Activated CD8-positive, alpha-beta memory T cell treated with anti-CD3 and anti-CD28 coated beads for 36 hours (primary cell): Measurements from ENCODE around the gene ANK3. TPM values are rescaled to one million over a fixed set of nuclear protein-coding genes. Genes with fewer than 3 reads are reported as not detected.

Experiments
- CTCF ChIA-PET: fragments of 350-600 bp; sonication (Branson Sonifier 250); formaldehyde crosslinking; loops from one replicate; lab custom pipeline; 2021; ENCODE audit warnings: antibody characterized with exemption; lab: Charles Lee
- POLR2A ChIA-PET: fragments of 350-600 bp; sonication (Branson Sonifier 250); formaldehyde crosslinking; loops from one replicate; lab custom pipeline; 2021; ENCODE audit warnings: antibody characterized with exemption; lab: Charles Lee
- total RNA-seq, 2 experiments: library from RNA; stranded (reverse); gene quantifications; one replicate each; pipeline ENCODE4 v1.2.3, GENCODE V29; 2021

The ANK3 gene
- total RNA-seq, 2 experiments from 2014 or later = 6.2 to 7.9 TPM

DNA sequence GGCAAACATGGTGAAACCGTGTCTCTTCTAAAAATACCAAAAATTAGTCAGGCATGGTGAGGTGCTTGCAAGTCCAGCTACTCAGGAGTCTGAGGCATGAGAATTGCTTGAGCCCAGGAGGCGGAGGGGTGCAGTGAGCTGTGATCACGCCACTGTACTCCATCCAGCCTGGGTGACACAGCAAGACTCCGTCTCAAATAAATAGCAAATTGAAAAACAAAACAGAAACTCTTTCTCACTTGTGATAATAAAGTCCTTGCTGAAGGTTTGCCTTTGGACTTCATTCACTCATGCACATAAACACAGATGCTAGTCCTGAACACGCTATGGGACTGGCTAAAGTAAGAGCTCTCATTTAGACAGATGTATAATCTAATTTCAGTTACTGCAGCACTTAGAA, 37.6 kb downstream of the ANK3 start:
- ChIA-PET POLR2A (no interaction called here), CTCF (no interaction called here)

DNA sequence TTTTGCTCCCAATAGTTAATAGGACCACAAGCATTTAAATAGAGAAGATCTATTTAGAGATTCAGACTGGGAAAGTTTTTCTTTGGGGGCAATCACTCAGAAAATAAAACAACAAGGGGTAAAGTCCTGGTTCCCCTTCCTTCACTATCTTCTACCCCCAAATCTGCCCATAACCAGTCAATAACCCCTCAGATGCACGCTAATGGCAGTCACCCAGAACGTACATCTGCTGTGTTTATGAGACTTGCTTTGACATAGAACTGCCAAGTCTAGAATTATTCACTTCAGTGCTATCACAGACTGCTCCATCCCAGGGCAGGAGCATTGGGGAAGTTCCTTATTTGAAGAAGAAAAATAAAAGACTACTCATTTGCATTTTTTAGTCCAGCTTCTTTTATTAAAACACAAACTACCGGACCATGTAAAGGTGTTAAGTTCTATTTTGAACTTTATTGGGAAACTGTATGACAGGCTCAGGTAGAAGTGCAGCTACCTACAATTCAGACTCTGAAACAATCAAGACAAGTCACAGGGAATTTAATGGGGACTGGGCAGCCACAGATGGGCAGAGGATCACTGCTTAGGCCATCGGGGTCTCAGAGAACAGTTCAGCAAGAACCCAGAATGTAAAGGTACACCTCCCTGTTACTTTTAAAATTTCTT, 38.4 kb downstream of the ANK3 start:
- POLR2A ChIA-PET = no interaction called here
- CTCF ChIA-PET = no interaction called here

DNA sequence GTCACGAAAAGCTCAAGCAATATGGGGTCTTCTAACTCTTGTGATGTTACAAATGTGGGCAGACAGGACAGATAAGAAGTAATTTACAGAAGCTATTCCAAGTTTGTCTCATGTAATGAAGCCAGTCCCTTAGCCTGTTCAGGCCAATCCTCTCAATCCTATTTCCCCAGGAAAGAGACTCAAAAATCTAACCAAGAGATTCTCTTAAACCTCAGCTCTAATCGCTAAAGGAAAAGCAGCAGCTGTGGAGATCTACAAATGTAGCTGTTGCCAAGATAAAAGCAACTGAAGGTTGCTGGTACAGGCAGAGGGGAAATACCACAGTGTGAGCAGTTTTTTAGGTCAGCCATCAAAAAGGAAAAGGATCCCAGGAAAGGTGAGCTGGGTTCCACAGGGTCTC, 39.3 kb downstream of the ANK3 start:
- CTCF ChIA-PET = no interaction called here
- POLR2A ChIA-PET = no interaction called here

DNA sequence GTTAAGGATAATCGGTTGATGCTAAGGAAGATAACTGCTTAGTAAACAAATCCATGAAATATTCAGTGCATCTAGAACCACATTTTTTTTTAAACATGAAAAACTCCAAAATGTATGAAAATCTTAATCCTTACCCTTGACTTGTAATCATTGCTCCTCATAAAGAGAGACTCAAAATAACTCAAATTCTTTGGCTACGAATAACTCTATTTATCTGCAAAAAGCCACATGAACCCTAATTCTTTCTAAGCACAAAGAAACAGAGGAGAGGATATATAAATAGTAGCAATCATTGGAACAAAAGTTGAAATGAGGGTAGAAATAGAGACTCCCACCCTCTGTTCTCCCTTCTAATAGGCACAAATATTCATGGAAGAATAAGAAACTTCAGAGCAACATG, 40.2 kb downstream of the ANK3 start:
- POLR2A ChIA-PET = no interaction called here
- CTCF ChIA-PET = no interaction called here

DNA sequence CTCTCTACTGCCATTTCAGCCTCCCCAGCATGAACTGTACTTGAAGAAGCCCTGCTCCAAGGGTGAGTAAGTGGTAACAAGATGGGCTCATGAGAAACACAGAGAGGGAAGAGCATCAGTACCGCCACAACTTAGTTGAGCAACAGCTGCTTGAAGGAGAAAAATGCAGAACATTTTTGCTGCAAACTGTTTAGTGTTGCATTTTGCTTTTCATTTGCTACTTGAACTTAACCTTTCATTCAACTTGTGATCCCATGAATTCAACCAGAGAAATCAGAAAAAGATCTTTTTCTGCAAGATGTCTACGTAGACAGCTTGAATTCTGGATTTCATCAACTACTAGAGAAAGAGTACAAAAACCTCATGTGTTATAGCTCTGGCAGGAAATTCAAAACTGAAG, 40.7 kb downstream of the ANK3 start:
- POLR2A ChIA-PET = no interaction called here
- CTCF ChIA-PET = no interaction called here

DNA sequence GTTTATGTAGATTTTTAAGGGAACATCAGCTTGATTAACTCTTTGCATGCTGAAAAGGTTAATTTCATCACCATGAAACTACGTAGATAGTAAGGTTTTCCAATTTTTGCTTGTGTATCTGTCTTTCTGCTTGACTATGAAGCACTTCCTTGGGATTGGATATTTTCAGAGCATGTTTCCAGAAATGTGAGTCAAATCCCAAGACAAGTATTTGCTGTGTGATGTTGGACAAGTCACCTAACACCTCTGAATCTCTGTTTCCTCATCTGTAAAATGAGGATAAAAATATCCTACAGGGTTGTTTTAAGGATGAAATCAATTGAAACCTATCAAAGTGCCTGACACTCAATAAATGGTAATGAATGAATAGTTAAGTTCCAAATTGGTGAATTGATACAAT, 42.4 kb downstream of the ANK3 start:
- POLR2A ChIA-PET = no interaction called here
- CTCF ChIA-PET = no interaction called here

DNA sequence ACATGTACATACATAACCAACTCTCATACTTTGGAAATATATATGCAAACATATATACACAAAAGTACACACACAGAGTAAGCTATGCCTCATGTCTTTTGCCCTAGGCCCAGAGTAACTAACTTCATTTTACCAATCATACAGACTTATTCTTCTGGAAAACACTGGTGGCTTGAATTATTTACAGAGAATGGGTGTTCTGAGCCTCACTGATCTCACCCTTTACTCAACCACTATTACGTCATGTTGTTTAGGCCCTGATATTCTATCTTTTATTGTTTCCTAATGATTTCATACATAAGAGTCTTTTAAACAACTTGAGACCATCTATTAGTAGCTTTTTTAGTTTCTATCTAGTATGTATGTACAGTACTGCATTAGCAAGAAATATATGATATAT, 43.0 kb downstream of the ANK3 start:
- CTCF ChIA-PET = no interaction called here

DNA sequence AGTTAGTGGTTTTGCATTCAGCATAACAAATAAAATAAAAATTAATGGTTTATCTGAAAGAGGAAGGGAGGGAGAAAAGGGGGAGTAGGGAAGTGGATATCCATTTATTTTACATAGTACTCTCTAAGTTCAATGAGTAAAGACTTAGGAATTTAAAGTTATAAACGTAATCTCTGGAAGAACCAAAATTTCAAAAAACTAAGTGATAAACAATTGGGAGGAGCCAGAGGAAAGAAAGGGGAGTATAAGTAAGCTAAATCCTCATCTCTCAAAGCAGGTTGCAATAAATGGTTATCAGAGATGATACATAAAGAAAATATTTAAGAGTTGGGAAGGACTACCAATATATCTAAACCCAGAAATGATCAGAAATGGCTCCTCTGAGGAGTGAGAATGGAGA, 46.4 kb downstream of the ANK3 start:
- CTCF ChIA-PET = no interaction called here
- POLR2A ChIA-PET = no interaction called here

More for the DNA sequence above, 43.0 kb downstream of the ANK3 start:
- POLR2A ChIA-PET = no interaction called here

DNA sequence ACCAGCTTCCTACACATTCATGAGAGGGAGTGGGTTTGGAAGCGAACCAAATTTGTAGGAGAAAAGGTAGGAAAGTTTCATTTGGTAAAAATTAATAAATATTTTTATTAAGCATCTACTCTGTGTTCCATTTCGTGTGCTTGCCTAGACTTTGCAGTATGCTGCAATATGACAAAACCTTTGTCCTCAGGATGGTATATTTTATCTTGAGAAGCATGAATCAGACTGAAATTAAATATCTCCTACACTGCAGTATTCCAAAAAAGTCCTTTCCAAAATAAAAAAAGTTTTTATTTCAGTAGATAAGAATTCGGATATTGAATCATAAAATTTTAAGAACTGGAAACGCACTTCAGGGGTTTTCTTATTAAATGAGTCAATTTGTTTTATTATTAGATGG, 47.7 kb downstream of the ANK3 start:
- POLR2A ChIA-PET = no interaction called here
- CTCF ChIA-PET = no interaction called here

DNA sequence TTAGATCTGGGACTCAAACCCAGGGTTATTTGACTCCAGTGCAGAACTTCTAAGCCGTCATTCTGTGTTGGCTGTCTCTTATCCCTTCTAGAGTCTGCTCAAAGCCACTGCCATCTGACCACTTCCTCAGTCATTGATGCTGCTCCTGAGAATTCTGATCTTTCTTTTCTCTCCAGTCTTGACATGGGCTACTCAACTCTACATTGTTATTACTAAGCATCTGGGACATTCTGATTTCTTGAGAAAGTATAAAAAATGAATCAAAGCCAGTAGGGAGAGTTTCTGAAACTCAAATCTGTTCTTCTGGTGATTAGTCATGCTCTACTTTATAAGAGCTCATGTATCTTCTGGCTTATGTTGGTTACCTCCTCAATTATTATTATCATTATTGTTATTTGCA, 48.7 kb downstream of the ANK3 start:
- ChIA-PET CTCF (no interaction called here), POLR2A (no interaction called here)

DNA sequence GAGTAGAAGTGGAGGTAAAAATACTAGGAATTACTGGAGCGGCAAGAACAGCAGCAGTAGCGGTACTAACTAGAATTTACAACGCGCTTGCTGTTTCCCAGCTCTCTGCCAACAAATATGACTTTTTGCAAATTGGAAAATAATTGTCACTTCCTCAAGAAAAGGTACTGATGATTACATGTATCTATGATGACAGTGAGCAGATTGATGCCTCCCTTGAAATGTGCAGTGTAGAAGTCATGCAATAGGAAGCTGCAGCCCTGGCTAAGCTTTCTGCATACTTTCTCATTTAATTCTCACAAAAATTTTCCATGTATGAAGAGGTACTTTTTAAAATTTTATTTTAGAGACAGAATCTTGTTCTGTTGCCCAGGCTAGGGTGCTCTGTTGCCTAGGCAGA, 49.9 kb downstream of the ANK3 start:
- POLR2A ChIA-PET = no interaction called here

DNA sequence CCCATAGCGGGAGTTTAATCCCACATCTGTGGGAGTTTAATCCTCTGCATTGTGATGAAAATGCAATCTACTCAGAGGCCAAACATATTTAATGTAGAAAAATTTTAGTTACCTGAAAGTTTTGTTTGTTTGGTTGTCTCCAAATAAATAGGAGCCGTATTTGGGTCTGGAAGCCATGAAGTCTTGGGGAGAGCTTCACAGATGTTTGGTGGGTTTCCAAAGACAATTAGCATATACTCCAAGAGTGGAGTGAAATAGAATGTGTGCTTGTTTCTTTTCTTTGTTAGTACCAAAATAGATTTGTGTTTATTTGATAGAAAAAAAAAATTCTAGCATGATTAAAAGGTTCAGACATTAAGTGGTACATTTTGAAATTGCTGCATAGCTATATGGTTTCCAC, 50.9 kb downstream of the ANK3 start:
- CTCF ChIA-PET = no interaction called here
- POLR2A ChIA-PET = no interaction called here

More for the DNA sequence above, 49.9 kb downstream of the ANK3 start:
- CTCF ChIA-PET = no interaction called here

DNA sequence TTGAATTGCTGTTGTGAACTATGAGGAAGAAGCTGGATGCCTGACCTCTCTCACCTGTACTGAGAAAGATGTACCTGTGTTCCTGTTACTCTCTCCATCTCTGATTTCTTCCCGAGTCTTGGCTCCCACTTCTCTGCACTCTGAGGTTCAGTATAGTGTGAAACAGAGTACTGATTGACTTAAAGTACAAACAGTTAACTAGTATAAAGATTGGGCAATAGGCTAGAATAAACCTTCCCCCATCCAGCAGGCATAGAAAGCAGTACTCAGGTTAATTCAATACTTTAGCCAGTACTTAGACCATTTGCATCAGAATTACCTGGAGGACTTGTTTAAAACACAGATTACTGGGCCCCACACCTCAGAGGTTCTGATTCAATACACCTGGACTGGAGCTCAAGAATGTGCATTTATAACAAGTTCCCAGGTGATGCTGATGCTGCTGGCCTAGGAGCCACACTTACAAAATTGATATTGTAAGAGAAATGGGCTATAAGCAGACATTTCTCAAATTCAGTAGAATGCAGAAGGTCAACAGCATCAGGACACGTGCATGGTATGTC, 51.6 kb downstream of the ANK3 start:
- POLR2A ChIA-PET = no interaction called here
- CTCF ChIA-PET = no interaction called here

DNA sequence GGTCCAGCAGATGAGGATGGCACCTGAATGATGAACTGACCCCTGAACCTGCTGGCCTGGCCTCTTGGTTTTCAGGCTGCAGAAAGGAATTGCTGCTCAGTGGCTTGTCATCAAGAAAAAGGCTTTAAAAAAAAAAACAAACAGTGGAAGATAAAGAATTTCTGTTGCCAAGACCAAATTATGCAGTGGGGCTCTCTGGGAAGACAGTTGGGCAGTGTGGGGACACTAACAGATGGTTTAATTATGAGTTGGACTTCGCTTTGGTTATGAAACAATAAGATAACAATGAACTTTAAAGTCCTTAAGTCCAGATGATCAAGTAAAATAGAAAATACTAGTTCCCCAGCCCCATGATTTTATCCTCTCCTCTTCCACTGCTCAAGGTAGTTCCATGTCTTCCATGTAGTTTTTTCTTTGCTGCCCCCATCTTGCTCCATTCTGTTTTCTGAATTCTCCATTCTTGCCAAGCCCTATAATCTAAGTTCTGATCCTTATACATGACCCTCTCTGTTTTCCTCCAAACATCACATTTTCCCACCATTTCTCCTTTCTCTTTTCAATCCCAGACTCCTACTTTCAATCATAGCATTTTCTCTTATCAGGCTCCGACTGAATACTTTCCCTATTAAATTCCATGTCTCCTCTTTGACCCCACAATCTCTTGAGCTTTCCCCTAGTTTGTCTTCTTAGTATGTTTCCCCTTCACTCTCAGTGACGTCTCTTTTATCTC, 52.6 kb downstream of the ANK3 start:
- ChIA-PET CTCF (no interaction called here), POLR2A (no interaction called here)

DNA sequence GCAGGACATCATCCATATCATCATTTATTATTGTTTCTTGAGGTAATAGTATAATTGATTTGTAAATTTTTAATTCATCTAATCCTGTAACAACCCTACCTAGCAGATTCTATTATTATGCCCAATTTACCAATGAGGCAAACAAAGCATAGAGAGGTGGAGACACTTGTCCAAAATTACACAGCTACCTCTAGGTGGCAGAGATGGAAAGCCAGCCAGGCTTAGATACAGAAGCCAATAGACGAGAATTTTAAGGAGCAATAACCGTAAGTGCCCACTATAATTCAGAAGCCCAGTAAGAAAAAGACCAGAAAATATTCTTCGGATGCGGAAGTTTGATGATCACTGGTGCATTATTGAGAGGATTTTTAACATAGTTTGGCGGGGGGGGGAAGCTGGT, 54.0 kb downstream of the ANK3 start:
- ChIA-PET POLR2A (no interaction called here), CTCF (interaction anchor here (1.0 kb wide), 1 partner anchor 311 kb away, joined by 4 read pairs; no protein-coding TSS in a partner anchor)

DNA sequence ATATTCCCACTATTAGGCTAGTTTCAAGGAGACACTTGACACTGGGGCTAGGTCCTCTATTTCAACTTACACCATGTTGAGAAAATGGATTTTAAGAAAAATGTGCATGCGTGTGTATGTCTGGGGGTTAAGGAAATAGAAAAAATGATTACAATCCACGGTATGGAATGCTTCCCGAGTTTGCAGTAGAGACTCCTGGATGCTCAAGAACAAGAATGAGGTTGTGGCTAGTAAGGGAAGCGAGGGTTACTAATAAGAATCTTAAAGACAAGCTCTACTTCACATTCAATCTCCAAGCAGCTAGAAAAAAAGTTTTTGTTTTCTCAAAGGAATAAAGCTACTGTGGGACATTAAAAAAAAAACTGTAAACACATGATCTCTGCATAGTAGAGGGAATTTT, 54.7 kb downstream of the ANK3 start:
- CTCF ChIA-PET = interaction anchor here (1.0 kb wide), 1 partner anchor 312 kb away, joined by 4 read pairs; no protein-coding TSS in a partner anchor
- POLR2A ChIA-PET = no interaction called here

DNA sequence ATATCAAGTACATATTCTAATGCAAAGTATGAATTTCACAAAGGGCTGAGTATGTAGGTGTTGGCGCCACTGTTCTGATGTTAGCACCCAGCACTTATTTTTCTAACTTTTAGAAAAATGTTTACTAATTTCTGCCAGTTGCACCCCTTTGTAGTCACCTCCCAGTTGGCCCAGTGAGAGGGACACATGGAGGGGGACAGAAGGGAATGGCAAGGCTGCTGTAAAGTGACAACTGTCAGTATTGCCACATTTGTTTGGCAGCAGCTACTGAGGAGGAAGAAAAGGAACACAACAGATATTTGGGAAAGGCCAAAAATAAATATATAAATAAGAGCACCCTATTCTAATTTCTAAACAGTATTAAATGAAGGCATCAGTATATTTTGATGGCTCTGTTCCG, 57.3 kb downstream of the ANK3 start:
- CTCF ChIA-PET = no interaction called here
- POLR2A ChIA-PET = no interaction called here

DNA sequence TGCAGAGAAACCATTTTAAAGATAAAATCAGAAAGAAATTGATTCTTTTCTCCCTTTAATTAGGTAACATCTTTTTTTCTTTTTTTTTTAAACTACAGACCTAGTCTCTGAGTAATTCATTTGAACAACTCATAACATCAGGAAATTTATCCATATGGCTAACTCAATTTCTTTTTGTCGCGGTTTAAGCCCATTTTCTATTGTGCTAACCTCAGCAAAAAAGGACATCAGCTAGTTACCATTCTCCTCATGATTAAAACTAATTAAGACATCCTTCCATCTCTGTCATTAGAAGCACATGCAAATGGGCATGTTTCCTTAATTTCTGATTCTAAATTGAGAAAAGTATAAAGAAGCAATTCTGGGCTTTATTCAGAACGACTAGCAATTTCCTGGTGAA, 57.8 kb downstream of the ANK3 start:
- CTCF ChIA-PET = no interaction called here
- POLR2A ChIA-PET = no interaction called here

DNA sequence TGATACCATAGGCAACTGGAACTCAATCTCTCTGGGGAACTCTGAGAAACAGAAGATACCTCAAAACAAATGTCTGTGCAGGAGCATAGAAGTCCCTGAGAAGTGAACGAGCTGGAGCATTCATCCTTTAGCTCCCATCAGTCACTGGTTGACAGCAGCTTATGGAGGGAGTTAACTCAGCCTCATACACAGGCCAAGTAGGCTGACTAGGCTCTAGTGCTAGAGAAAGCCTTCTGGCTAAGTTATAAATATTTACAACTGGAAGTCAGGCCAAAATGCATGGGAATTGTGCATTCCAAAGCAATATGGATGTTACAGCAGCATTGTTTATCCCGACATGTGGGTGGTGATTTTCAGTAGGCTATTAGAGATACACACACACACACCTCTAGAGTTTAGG, 66.5 kb downstream of the ANK3 start:
- ChIA-PET POLR2A (no interaction called here), CTCF (no interaction called here)

DNA sequence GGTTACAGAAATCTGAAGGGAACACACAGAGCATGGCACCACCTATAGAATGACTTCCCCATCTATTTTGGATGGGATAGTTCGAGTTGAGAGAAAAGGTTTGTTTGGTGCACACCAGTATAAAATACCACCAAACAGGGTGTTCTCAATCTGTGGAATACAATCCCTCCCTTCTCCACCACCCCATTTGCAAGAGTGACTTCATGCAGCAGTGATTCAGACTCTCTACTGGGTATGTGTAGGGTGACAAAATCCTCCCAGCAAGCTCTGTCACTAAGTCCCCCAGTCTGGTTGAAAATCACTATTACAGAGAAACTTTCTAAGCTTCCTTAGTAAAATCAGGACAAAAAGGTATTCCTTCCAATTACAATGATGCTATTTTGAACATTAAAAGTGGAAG, 69.0 kb downstream of the ANK3 start:
- ChIA-PET POLR2A (no interaction called here), CTCF (no interaction called here)

DNA sequence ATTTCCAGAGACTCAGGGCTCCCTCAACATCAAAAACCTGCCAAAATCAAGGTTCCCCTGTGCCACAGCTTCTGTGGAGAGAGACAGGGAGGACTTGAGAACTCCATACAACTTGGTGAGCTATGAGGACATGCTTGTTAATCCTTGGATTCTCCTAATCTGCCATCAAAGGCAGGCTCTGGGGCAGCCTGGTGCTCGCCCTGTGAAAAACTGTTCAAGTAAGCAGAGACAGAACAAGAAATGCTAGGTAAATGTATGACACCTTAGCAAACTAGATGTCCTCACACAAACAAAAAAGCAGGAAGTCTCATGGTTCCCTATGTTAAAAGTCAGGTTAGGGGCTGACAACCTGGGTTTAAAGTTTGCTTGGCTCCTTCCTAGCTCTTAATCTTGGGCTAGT, 73.6 kb downstream of the ANK3 start:
- POLR2A ChIA-PET = no interaction called here
- CTCF ChIA-PET = no interaction called here
